Limb (tissue), 2 donors: Measurements from ENCODE around the gene CHST11.

ENCODE experiments used
- DNase-seq, 2 donors: peaks; one replicate each; pipeline ENCODE4 v3.0.0-alpha.2; 2016; ENCODE audit errors: extremely low spot score in 2 of 2

CHST11 gene

DNA sequence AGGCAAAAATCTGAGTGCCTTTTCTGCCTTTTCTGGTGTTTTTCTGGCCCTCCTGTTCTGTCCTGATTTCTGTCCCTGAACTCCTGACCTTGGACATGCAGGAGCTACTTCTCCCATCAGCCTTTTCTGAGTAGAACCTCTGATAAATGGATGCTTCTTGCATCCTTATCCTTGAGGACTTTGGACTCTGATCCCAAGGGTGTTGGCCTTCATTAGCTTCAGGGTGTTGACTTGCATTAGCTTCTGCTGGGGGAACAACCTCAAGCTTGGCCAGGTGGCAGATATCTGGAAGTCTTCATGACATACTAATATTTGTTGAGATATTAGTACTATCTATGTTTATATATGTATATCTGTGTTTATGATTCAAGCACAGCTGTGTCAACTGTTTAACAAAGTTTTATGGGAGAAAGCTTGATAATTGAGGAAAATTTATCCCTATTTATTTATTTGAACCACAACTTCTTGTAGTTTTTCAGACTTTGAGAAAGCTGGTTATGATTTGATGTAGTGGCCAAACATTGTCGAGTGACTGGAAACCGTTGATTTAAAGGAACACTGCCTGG is 124.3 kb downstream of the CHST11 start:
- DNase-seq, result no peak

DNA sequence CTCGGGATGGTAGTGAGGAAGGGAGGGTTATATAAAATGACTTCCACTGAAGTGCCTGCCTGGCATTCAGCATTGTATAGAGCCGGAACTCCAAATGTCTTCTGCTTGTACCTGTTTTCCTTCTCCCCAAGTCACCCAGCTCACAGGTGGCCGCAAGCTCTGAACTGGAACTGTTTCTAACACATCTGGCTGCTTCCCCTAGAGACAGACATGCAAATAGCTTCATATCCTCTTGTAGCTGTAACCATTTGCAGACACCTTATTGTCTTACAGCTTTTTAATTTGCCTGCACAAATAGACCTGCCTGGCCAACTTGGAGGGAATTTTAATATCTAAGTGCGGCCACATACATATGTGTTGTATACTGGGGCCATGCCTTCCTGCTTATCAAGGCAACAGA is 126.0 kb downstream of the CHST11 start:
- DNase-seq, result no peak

DNA sequence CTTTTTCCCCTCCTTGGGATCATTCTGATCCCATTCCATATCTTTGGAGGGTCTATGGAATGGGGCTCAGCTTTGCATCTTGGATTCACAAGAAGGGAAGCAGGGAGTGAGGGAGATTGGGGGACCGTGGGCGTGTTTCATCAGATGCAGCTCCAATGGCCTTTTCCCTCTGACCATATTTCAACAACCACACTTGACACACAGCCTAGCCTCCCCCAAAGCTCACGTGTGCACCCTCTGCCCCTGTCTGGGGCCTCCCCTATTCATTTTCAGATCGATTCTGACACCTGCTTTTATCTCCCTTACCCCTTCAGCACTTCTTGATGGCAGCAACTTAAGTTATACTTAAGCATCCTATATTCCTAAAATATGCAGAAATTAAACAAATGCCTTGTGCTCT is 126.6 kb downstream of the CHST11 start:
- DNase-seq, result no peak

DNA sequence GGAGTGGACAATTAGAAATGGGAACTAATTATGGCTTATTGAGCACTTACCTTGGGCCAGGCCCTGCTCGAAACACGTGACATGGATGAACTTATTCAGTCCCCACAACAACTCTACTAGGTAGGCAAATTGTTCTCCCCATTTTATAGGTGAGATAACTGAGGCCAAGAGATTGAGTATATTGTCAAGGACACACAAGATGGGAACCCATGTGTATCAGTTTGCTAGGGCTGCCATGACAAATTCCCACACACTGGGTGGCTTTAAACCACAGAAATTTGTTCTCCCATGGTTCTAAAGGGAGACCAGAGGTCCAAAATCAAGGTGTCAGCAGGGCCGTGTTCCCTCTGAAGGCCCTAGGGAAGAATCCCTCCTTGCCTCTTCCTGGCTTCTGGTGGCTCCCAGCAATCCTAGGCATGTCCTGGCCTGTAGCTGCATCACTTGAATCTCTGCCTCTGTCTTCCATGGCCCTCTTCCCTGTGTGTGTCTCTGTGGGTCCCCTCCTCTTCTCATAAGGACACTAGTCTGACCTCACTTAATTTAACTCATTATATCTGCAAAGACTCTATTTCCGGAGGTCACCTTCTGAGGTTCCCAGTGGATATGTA is 128.8 kb downstream of the CHST11 start:
- DNase-seq, result no peak

DNA sequence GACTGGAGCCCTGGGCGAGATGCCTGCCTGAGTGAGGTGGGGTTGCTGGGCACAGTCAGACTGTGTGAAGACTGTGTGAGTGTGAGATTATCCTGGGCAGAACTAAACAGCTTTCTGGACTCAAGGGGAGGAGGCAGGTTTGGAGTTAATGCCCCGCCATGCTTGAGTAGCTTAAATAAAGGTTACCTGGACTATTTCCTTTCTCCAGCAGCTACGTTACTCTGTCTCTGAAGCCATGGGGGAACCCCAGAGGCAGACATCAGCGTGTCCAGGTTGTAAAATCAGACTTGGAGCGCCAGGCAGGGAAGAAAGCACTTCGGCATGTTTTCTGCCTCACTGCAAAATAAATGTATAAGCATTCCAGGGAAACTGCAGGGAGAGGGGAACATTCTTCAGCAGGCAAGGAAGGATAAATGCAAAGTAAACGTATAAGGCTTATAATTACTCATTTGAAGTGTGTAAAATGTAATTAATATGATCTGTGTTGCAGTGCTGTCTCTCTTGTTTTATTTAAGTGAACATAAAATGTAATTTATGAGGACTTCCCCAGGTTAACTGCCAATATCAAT is 129.7 kb downstream of the CHST11 start:
- no peak for DNase-seq

DNA sequence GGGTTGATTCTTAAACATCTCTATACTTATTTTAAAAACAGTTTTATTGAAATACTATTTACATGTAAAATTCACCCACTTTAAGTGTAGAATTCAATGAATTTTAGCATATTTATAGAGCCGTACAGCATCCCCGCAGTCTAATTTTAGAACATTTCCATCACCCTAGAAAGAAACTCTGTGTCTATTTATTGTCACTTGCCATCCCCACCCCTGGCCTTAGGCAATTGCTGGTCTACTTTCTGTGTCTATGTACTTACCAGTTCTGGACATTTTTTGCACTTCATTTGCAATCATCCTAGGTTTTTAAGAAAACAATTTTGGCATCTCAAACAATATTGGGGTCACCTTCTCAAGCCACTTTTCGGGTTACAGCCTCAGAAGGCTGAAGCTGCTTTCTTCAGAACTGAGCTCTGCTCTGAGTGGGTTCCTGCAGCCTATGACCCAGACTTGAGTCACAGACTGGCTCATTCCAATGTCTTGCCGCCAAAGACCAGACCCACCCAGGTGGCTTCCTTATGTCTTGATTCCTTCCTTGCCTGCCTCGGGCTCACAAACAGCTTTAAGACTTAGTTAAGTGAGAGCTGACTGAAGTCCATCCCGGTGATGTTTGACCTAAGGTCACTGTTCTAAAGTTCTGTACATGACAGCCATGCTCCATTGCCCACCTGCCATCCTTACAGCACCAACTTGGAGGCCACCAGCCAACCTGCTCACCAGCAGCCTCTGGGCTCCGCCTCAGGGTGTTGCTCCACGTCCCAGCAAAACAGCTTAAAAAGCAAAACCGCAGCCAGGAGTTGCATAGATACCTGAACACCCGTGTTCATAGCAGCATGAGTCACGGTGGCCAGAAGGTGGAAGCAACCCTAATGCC is 131.5 kb downstream of the CHST11 start:
- DNase-seq, result no peak

DNA sequence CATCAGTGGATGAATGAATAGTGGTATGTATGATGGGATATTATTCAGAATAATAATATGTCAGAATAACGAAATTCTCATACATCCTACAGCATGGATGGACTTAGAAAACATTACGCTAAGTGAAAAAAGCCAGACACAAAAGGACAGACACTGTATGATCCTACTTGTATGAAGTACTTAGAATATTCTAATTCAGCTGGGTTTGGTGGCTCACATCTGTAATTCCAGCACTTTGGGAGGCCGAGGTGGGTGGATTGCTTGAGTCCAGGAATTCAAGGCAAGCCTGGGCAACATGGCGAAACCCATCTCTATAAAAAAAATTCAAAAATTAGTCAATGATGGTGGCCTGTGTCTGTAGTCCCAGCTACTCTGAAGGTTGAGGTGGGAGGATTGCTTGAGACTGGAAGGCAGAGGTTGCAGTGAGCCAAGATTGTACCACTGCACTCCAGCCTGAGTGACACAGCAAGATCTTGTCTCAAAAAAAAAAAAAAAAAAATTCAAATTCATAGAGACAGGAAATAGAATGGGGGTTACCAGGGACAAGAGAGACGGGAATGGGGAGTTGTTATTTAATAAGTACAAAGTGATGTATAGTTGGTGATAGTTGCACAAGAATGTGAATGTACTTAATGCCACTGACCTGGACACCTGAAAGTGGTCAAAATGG is 132.3 kb downstream of the CHST11 start:
- DNase-seq, result no peak

DNA sequence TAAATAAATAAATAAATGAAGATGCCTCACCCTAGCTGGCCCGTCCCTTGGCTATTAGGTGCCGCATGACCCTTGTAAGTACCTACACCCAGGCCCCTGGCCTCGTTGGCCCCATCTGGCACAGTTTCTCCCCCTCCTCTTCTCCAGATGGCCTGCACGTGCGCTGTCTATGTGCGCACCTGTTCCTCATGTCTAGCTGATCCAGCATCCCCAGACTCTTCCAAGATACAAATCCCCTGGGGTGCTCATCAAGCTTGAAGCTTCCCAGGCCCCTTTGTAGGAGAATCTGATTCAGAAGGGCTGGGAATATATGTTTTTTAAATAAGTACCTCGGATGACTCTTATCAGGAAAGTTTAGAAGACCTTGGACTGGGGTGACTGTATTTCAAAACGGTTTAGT is 133.3 kb downstream of the CHST11 start:
- no peak for DNase-seq

DNA sequence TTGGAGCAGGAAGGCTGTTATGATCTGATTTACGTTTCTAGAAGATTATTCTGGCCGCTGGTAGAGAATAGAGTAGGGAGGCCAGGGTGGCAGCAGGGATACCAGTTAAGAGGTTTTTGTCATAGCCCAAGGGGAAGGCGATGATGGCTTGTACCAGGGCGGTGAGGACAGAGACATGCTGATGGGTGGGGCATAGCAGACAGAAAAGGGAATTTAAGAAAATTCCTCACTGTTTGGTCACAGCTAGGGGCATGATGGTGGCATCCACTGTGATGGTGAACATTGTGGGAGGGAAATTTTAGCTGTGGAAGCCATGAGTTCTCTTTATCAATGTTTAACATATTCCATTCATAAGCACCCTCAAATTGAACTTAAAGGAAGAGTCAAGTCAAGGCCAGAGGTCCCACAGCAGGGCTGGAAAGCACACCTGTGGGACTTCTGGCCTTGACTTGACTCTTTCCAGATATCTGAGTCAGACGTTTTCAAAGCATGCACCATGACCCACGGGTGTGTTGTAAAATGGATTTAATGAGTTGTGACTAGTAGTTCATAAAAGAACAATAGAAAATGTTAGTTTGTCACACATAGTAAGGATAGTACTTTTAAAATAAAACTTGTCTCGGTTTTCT is 134.6 kb downstream of the CHST11 start:
- no peak for DNase-seq

DNA sequence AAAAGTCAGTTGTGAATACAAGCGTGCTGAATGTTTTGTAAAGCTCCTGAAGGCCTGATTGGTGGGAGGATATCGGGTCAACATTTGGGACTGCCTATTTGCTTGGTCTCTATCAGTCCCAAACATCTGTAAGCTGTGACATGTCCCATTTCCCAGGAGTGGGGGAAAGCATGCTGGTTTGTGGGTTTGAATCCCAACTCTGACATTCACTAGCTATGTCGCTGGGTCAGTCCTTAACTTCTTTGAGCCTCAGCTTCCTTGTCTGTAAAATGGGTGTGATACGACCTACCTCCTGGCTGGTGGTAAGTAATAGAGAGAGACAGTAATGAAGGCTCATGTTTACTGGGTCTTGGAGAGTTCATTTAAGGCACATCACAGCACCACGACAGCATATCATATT is 136.7 kb downstream of the CHST11 start:
- no peak for DNase-seq

DNA sequence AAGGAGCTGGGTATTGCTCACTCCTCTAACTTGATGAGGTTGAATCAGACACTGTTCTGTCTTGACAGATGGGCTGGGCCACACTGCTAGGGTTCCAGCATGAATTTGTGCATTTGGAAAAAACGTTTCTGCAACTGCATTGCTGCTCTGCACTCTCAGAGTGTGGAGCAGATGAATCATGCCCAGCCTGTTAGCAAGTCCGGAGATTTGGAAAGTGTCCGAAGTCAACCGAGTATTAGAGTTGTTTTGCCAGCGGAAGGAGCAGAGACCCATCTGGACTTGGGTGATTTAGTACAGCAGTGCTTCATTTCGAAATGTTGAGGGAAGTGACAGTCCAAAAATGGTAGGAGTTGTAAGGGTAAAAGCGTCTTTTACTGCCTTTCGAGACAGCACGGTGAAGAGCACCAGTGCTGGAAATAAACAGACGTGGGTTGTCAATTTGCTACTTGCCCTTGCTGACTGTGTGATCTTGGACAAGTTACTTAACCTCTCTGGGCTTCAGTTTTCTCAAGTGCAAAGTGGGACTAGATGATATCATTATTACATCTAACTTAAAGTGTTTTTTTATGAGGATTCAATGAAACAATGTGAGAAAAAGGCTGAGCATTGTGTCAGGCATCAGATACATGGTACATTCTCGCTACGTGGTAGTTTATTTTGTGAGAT is 139.5 kb downstream of the CHST11 start:
- no peak for DNase-seq

DNA sequence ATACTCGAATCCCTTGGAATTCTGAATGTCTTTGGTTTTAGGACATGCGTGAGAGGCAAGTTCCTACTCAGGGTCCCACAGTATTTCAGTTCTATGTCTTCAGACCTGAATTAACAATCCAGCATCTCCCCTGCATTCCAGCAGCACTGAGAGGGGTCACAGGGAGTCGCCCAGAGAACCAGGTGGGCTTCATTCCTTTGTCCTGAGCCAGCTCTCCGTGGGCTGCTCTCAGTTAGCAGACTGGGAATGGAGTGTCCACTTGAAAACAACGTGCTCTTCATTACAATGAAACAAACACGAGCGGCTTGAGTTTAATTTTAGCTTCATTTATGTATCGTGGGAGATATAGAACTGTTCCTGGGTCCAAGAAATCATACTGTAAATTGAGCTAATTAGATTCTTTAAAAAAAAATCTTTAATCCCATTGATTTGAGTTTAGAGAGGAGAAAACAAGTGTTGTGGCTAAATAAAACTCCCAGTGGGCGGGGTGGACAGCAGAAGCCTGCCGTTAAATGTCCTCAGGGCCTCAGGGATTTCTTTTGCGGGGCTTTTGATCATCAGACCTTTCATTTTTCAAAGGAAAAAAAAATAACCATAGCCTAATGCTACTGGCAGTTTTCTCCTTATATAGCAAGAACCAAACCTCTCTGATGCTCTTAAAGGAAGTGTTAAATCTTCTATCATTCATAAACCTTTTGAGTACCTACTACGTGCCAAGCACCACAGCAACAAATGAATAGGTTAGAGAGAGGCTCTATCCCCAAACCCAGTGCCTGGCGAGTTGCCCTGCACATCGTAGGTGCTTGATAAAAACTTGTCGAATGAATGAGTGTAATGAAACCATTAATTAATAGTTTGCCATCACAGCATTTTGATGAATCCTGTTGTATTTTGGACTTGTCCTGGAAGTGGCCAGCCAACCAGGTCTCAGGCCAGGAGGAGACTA is 140.4 kb downstream of the CHST11 start:
- no peak for DNase-seq

DNA sequence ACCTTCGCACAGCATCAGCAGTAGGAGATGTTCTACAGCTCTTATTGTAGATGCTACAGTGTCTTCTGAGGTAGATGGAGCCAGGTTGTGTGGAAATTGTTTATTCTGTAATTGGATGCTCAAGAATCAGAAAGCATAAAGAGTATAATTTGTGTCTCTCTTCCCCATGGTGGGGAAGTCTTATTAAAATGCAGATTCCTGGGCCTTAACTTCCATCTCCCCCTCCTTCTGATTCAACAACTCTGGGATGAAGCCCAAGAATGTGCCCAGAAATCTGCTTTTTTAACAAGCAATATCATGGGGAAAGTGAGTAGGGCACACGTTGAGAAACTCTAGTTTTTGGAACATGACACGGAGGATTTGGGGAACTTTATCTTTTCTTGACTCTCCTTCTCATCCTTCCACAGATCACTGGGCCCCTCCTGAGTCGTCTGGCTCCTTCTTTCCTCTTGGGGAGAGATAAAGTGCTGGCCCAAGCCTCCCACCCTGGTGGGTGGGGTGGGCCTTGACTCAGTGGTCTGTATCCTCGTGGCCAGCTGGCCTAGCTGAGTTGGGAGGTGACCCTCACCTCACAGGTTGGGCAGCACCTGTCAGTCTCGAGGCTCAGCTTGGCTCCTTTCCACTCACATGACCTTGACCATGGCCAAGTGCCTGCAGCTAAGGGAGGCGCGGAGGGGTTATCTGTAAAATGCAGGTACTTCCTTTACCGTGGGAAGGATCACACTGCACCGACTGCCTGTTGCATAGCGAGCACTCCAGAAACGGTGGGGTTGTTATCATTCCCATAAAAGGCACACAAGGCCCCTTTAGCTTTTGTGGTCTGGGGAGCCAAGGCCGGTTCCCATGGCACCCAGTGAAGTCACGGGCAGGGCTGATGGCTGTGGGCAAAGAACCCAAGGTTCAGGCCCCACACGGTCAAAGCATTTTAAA is 141.9 kb downstream of the CHST11 start:
- no peak for DNase-seq

DNA sequence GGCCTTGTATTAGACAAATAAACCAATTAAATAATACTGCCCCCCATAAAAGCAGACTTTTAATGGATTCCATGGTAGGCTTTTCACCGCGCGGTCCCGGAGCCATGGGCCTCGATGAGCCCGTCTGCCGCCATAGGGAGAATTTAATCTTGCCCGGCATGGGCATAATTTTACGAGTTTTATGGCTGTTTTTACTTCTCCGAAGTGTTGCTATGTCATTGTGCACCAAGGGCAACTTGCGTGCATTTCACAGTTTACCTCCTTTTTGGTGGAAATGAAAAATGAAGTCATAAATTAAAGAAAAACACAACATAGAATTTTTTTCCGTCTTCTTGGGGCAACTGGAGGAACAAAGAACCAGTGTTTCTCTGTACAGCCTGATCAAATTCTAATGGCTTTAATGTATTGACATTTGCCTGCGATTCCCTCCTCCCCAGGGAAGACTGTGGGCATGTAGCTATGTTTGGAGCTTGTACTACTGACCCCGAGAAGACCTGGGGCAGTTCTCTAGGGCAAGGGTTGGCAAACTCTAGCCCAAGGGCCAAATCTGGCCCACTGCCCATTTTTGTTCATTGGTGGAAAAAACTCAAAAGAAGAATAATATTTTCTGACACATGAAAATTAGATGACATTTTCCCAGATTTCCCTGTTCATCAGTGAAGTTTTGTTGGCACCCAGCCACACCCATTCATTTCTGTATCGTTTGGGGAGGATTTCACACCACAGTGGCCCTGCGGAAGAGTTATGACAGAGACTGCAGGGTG is 142.7 kb downstream of the CHST11 start:
- no peak for DNase-seq

DNA sequence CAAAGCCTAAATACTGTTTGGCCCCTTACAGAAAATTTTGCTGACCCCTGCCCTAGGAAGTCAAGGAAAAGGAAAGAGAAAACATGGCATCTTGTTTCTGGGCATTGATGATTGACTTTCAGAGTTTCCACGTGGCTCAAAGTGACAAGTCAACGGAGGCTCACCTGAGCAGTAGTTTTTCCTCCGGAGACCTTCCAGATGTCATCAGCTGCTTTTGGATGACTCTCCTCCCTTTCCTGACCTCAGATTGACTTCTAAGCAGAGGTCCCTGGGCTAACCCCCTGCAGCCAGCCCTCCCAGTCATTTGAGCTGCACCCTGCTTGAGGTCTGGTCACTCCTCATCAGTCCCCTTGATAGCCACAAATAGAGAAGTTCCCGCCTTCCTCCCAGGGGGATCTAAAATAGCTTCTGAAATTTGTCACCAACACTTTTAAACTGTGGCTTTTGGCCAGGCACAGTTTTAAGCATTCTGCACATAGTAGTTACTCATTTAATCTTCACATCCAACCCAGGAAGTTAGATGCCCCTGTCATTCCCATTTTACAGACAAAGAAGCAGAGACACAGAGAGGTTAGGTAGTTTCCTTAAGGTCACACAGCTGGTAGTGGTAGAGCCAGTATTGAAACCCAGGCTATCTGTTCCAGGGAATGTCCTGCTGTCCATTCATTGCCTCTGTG is 143.4 kb downstream of the CHST11 start:
- no peak for DNase-seq

DNA sequence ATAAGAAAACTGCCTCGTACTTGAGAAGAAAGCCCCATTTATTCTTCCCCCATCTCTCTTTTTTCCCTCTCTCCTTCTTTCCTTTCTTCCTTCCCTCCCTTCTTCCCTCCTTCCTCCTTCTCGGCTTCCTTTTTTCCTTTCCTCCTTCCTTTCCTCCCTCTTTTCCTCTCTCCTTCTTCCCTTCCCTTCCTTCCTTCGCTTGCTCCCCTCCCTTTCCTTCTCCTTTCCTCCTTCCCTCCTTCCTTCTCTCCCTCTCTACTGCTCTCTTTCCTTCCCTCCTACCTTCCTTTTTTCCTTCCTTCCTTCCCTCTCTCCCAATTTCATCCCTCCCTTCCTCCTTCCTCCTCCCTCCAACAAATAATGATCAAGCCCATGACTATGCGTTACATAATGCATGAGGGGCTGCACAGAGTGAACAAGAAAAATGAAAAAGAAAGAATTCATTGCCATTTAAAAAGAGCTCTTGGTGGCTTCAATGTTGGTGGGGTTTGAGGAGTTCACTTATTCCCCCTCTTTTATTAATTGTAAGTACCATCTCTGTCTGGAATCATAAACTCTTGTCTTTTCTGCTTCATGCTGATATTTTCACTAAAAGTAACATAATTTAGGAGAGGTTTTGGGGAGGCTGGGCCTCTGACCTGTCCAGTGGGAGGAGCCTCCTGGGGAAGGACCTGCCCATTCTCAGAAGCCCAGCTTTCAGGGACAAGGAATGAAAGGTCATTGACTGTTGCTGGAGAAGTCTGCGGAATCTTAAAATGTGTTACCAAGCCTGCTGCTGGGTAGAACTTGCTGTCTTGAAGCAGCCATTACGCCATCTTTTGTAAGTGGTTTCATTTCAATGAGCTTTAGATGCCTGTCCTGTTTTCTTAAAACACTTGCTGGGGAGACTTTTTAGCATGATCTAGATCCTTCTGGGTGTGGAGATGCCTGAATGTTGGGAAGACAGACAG is 144.3 kb downstream of the CHST11 start:
- DNase-seq, result no peak
